Fibroblast of skin of left biceps (primary cell): ENCODE data around the gene TMEM86B.

ENCODE experiments used
- DNase-seq, 2 experiments: peaks; one replicate each; pipeline ENCODE4 v3.0.0-alpha.2; 2013; ENCODE audit warnings: low read depth in 2 of 2

The TMEM86B gene

GRCh38 chr19:55228403-55229031 lies at the start of gene TMEM86B:
TMEM86B (minus strand) TSS chr19:55228763; CDS start chr19:55228741, 22 bp downstream.
- no peak for DNase-seq

DNA sequence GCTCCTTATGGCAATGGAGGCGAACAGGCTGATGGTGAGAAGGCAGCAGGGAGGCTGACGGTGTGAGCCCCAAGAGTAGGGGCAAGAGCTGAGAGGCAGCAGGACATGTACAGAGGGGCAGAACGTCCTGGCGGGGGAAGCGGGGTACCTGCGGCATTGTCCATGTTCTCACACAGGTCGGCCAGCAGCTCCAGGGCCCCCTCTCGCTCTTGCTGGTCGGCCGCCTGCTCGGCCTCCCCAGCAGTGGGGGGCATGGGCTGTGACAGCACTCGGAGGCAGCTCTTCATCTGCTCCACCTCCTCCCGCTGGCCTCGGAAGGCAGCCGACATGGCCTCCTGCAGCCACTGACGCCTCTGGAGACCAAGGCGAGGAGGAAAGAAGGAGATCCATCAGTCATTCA lies 48.9 kb upstream of the TMEM86B start:
- no peak for DNase-seq

GRCh38 chr19:55276720-55277430 lies 48.3 kb upstream of the TMEM86B start:
- DNase-seq = no peak

DNA sequence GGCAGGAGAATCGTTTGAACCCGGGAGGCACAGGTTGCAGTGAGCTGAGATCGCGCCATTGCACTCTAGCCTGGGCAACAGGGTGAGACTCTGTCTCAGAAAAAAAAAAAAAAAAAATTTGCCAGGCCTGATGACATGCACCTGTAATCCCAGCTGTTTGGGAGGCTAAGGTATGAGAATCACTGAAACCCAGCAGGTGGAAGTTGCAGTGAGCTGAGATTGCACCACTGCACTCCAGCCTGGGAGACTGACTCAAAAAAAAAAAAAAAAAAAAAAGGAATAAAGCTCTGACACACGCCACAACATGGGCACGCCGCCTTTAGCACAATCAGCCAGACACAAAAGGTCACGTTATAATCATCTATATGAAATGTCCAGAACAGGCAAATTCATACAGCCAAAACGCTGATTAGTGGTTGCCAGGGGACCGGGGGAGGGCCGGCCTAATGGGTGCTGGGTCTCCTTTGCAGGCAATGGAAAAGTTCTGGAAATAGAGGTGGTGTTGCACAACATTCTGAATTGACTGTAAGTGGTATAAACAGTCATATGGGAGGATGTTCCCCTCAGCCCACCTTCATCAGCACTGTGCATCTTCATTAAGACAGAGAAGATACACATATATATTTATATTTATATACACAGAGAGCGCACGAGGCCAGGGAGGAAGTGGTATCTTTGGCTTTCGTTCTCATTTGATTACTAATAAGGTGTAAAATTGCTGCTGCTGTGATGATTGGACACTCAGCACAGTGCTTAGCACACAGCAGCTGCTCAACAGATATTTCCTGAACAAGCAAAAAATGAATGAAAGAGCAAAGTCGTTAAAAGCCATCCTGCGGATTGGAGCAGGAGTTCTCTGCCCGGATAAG lies 47.5 kb upstream of the TMEM86B start:
- no peak for DNase-seq

GRCh38 chr19:55273978-55274707 lies 45.6 kb upstream of the TMEM86B start:
- no peak for DNase-seq

- no peak for DNase-seq
Observed at GRCh38 chr19:55272142-55272541, 43.6 kb upstream of the TMEM86B start.

- DNase-seq = no peak
Observed at GRCh38 chr19:55270172-55270942, 41.8 kb upstream of the TMEM86B start.

DNA sequence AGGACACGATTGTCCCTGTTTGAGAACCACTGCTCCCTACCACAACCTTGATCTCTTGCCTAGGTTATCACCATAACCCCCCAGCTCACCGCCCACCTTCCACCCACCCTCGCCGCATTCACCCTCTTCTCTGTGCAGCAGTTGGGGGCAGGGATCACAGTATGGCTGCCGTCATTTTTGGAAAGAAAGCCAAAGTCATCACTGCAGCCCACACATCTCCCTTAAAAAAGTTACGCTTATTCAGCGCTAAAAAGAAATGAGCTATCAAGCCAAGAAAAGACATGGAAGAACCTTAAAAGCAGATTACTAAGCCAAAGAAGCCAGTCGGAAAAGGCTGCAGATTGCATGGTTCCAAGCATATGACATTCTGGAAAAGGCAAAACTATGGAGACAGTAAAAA lies 40.7 kb upstream of the TMEM86B start:
- DNase-seq = no peak

GRCh38 chr19:55266840-55267239 lies 38.3 kb upstream of the TMEM86B start:
- DNase-seq = no peak

GRCh38 chr19:55266404-55266803 lies 37.8 kb upstream of the TMEM86B start:
- no peak for DNase-seq

- no peak for DNase-seq
Observed at GRCh38 chr19:55265723-55266386, 37.3 kb upstream of the TMEM86B start.

GRCh38 chr19:55265173-55265572 lies 36.6 kb upstream of the TMEM86B start:
- no peak for DNase-seq

DNA sequence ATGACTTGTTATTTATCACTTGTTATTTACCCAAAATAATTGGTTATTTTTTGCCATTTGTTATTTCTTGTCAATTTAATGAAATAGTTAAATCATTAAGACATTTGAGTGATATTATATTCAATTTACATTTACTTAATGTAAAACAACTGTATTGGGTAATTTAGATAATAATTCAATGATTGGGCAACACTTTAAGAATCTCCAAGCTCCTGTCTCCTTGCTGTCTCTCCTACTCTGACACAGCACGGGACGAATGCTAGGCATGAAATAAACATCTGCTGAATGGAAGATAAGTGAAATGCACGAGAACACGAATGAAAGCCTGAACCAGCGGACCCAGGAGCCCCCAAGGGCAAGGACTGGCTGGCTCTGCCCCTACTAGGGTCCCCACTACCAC lies 36.0 kb upstream of the TMEM86B start:
- no peak for DNase-seq

- no peak for DNase-seq
Observed at GRCh38 chr19:55262359-55262758, 33.8 kb upstream of the TMEM86B start.

DNA sequence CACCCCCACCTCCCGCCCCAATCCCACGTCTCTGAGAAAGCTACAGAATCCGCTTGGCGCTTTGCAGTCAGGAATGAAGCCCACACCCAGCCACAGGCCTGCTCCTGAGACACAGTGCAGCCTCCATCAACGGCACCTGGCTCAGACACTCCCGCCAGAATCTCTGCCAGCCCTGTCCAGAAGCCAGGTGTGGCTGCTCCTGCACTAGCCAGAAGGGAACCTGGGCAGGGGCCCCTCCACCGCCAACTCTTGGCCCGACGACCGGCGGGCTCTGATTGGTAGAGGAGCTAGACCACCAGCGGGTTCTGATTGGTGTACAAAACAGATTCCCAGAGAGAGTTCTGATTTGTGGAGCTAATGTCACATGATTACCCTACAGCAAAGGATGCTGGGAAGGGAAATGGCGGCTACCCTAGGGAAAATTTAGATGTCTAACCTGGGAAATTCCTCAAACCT lies 33.1 kb upstream of the TMEM86B start:
- DNase-seq = no peak

DNA sequence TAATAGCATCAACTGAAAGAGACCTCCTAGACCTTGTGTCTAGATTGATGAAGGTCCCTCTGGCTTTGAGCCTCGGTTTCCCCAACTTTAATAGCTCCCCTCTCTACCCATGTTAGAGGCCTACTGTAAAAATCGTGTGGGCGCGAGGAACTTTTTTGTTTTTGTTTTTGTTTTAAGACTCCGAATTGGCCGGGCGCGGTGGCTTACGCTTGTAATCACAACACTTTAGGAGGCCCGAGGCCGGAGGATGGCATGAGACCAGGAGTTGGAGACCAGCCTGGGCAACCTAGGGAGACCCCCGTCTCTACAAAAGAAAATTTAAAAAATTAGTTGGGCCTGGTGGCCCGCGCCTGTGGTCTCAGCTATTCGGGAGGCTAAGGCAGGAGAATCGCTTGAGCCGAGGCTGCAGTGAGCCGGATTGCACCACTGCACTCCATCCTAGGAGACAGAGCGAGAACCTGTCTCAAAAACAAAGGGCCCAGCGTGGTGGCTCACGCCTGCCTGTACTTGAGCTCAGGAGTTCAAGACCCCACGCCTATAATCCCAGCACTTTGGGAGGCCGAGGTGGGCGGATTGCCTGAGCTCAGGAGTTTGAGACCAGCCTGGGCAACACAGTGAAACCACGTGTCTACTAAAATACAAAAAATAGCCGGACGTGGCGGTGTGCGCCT lies 31.1 kb upstream of the TMEM86B start:
- DNase-seq = no peak

- DNase-seq = peak; percentile 99 to 100
Observed at GRCh38 chr19:55258828-55259539, 30.4 kb upstream of the TMEM86B start, which contains the start of gene PPP6R1. PPP6R1 (minus strand) TSS chr19:55259017; CDS start chr19:55247103, 11,914 bp downstream.

- DNase-seq = no peak
Observed at GRCh38 chr19:55258476-55258827, 29.9 kb upstream of the TMEM86B start.
